ENCODE results near the gene OGFOD1. TPM values are rescaled to one million over a fixed set of nuclear protein-coding genes. Genes with fewer than 3 reads are reported as not detected.

The OGFOD1 gene
- total and polyA plus RNA-seq, 2 donors (not counting 1 experiment from before 2014, with no cell fraction given) = 8.4 to 28.7 TPM

DNA sequence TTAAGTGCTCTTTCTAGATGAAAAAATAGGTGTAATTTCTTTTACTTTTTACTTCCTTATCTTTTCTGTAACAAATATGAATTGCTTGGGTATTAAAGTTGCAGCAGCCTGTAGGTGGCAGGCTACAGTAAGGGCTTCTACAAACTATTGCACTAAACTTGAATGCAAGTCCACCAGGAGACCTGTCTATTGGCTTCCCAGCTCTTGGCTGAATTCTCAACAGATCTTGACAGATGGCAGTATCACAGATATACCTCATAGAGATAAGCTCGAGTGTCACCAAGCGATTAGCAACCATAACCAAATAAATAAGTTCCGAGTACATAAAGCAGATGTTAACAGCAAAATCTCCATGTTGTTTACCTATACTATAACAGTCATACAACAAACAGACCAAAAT is 62.6 kb downstream of the OGFOD1 start:
- Histone ChIP-seq H3K4me2 (replicated peaks; ENCODE audit: low read depth, low read length, poor library complexity, severe bottlenecking) (no peak overlapping the region), H2AFZ (ENCODE audit: insufficient read depth, low read depth, low read length, poor library complexity, severe bottlenecking) (no peak overlapping the region), H3K36me3 (replicated peaks in 1 of 2; ENCODE audit: control extremely low read depth in 1 of 2, control insufficient read depth in 1 of 2, extremely low read depth in 1 of 2, insufficient read depth in 2 of 2, low read length in 1 of 2) (peaks cover 3 to 36% of the 10 kb centered on the region in 2 experiments), H3K9ac (ENCODE audit: low read length) (no peak overlapping the region), H3K4me1 (ENCODE audit: control insufficient read depth in 2 of 2, insufficient read depth in 2 of 2, low read length in 2 of 2) (peaks cover 0 to 6% of the 10 kb centered on the region in 2 donors), H3K27ac (ENCODE audit: low read length in 2 of 2) (no peak overlapping the region), H3K9me3 (ENCODE audit: control extremely low read depth in 1 of 3, control insufficient read depth in 2 of 3, insufficient read depth in 1 of 3, low read length in 2 of 3) (no peaks in the 10 kb centered on the region), H3K4me3 (ENCODE audit: control extremely low read depth in 1 of 5, extremely low read depth in 1 of 5, insufficient read depth in 1 of 5, low read depth in 2 of 5, low read length in 4 of 5) (no peak overlapping the region), H3K79me2 (ENCODE audit: control insufficient read depth, insufficient read depth, low read length) (peaks cover 27% of the 10 kb centered on the region), H4K20me1 (ENCODE audit: control insufficient read depth, insufficient read depth, low read length, poor library complexity, severe bottlenecking) (peaks cover 23% of the 10 kb centered on the region), H3K27me3 (replicated peaks in 1 of 4; ENCODE audit: control extremely low read depth in 1 of 4, control insufficient read depth in 3 of 4, insufficient read depth in 4 of 4, low read length in 3 of 4) (no peaks in the 10 kb centered on the region)
- Mint-ChIP-seq H3K27me3 (no peaks in the 10 kb centered on the region), H3K9me3 (ENCODE audit: insufficient read depth) (no peaks in the 10 kb centered on the region), H3K4me1 (peaks cover 36% of the 10 kb centered on the region), H3K27ac (no peak overlapping the region), H3K4me3 (no peak overlapping the region)
- ATAC-seq (ENCODE audit: low read depth) = peak; percentile 88
- ChIA-PET POLR2A (no interaction called here), CTCF (interaction anchor here (0.6 to 3.0 kb wide), 16 partner anchors 11 to 193 kb away, joined by 3 to 50 read pairs (median 4); partner anchors contain the start of gene MT2A)
- peak; percentile 70 for DNase-seq
- no peak for TF ChIP-seq EZH2 (IDR thresholded peaks at IDR 0.05; ENCODE audit: borderline replicate concordance, insufficient read depth, low read depth, low read length, poor library complexity, severe bottlenecking)
- TF ChIP-seq, protein P1, sequence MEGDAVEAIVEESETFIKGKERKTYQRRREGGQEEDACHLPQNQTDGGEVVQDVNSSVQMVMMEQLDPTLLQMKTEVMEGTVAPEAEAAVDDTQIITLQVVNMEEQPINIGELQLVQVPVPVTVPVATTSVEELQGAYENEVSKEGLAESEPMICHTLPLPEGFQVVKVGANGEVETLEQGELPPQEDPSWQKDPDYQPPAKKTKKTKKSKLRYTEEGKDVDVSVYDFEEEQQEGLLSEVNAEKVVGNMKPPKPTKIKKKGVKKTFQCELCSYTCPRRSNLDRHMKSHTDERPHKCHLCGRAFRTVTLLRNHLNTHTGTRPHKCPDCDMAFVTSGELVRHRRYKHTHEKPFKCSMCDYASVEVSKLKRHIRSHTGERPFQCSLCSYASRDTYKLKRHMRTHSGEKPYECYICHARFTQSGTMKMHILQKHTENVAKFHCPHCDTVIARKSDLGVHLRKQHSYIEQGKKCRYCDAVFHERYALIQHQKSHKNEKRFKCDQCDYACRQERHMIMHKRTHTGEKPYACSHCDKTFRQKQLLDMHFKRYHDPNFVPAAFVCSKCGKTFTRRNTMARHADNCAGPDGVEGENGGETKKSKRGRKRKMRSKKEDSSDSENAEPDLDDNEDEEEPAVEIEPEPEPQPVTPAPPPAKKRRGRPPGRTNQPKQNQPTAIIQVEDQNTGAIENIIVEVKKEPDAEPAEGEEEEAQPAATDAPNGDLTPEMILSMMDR (IDR thresholded peaks at IDR 0.05) = peak; percentile 77
- intact Hi-C loops (cut with micrococcal nuclease) = loop anchor here (1.0 kb wide), 1 partner anchor 86 kb away; no protein-coding TSS in a partner anchor
- WGBS (ENCODE audit: insufficient coverage) = no CpG with 5 or more reads among the region's 3 CpGs

DNA sequence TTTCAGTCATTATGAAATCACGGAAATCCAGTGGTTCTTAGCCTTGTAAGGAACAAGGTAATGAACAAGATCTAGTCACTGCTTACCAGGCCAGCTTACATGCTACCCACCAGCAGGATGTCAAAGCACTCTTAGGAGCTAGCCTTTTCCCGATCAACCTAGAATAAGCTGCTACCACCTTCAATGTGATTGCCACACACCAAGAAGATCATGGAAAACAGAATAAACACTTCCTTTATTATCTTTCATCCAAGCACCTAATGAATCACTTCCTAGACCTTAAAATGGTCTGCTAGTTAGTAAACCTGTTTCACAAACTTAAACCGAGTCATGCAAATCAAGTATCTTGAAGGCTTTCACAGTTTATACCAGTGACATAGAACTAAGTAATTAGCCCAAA is 63.5 kb downstream of the OGFOD1 start:
- peaks cover 42% of the 10 kb centered on the region for H3K4me1 Mint-ChIP-seq

More for the DNA sequence above, 63.5 kb downstream of the OGFOD1 start:
- Histone ChIP-seq H3K27ac (ENCODE audit: low read length in 2 of 2) (no peak overlapping the region), H2AFZ (ENCODE audit: insufficient read depth, low read depth, low read length, poor library complexity, severe bottlenecking) (no peak overlapping the region), H3K27me3 (replicated peaks in 1 of 4; ENCODE audit: control extremely low read depth in 1 of 4, control insufficient read depth in 3 of 4, insufficient read depth in 4 of 4, low read length in 3 of 4) (no peaks in the 10 kb centered on the region), H3K79me2 (ENCODE audit: control insufficient read depth, insufficient read depth, low read length) (peaks cover 36% of the 10 kb centered on the region), H3K4me3 (ENCODE audit: control extremely low read depth in 1 of 5, extremely low read depth in 1 of 5, insufficient read depth in 1 of 5, low read depth in 2 of 5, low read length in 4 of 5) (no peak overlapping the region), H3K4me2 (replicated peaks; ENCODE audit: low read depth, low read length, poor library complexity, severe bottlenecking) (no peak overlapping the region), H3K4me1 (ENCODE audit: control insufficient read depth in 2 of 2, insufficient read depth in 2 of 2, low read length in 2 of 2) (peaks cover 3 to 11% of the 10 kb centered on the region in 2 donors), H3K9me3 (ENCODE audit: control extremely low read depth in 1 of 3, control insufficient read depth in 2 of 3, insufficient read depth in 1 of 3, low read length in 2 of 3) (no peaks in the 10 kb centered on the region), H4K20me1 (ENCODE audit: control insufficient read depth, insufficient read depth, low read length, poor library complexity, severe bottlenecking) (peaks cover 23% of the 10 kb centered on the region), H3K9ac (ENCODE audit: low read length) (no peak overlapping the region), H3K36me3 (replicated peaks in 1 of 2; ENCODE audit: control extremely low read depth in 1 of 2, control insufficient read depth in 1 of 2, extremely low read depth in 1 of 2, insufficient read depth in 2 of 2, low read length in 1 of 2) (peaks cover 3 to 28% of the 10 kb centered on the region in 2 experiments)
- Mint-ChIP-seq H3K27ac (no peak overlapping the region), H3K4me3 (no peak overlapping the region), H3K9me3 (ENCODE audit: insufficient read depth) (no peaks in the 10 kb centered on the region), H3K27me3 (no peaks in the 10 kb centered on the region)
- ChIA-PET CTCF (interaction anchor here (1.2 to 3.0 kb wide), 8 partner anchors 17 to 187 kb away, joined by 3 to 50 read pairs (median 6); partner anchors contain the start of gene MT2A), POLR2A (no interaction called here)
- intact Hi-C loops (cut with micrococcal nuclease) = loop anchor here (1.0 kb wide), 1 partner anchor 85 kb away; no protein-coding TSS in a partner anchor
- TF ChIP-seq, protein P1 (IDR thresholded peaks at IDR 0.05) = no peak
- no peak for TF ChIP-seq EZH2 (IDR thresholded peaks at IDR 0.05; ENCODE audit: borderline replicate concordance, insufficient read depth, low read depth, low read length, poor library complexity, severe bottlenecking)
- ATAC-seq (ENCODE audit: low read depth) (no peak), DNase-seq (no peak)
- 29% methylated on average over 1 of the region's 3 CpGs for WGBS (ENCODE audit: insufficient coverage)

Data from B cell (primary cell).